Left ventricle myocardium inferior (tissue), 1 donor: ENCODE data around the gene ANKFY1. TPM values are rescaled to one million over a fixed set of nuclear protein-coding genes. Genes with fewer than 3 reads are reported as not detected.
"Not testable (repeated sequence)": the region's sequence is repeated elsewhere in the genome, so short reads cannot be mapped to it uniquely, and the experiment has no call there.

Experiments used
- DNase-seq: peaks from one replicate; pipeline ENCODE4 v3.0.0-alpha.2; 2020
- H3K27ac ChIP-seq: fragments of 200-600 bp; replicated peaks from 2 replicates; pipeline ENCODE4 v1.8.0; 2021
- H3K27me3 ChIP-seq: fragments of 200-600 bp; 2 replicates; pipeline ENCODE4 v1.8.0; 2021; ENCODE audit warnings: low read depth
- H3K36me3 ChIP-seq: fragments of 200-600 bp; 2 replicates; pipeline ENCODE4 v1.8.0; 2021
- H3K4me1 ChIP-seq: fragments of 200-600 bp; 2 replicates; pipeline ENCODE4 v1.8.0; 2021
- H3K4me3 ChIP-seq: fragments of 200-600 bp; 2 replicates; pipeline ENCODE4 v1.8.0; 2021; ENCODE audit warnings: mild to moderate bottlenecking, moderate library complexity
- H3K9me3 ChIP-seq: fragments of 200-600 bp; replicated peaks from 2 replicates; pipeline ENCODE4 v1.8.0; 2021
- CTCF ChIP-seq: fragments of 200-600 bp; IDR thresholded peaks from 2 replicates; pipeline ENCODE4 v1.8.0; 2021; ENCODE audit warnings: antibody characterized with exemption, mild to moderate bottlenecking, borderline replicate concordance
- intact Hi-C: fragments of 100-400 bp; cut with micrococcal nuclease; formaldehyde crosslinking; loops from one replicate; pipeline ENCODE4 v1.11.0; 2022
- total RNA-seq: library from RNA; stranded (reverse); fragmentation: NEBNext Ultra II Directional; extraction: Animal tissue kit (Norgen Biotek cat#: 25700); gene quantifications from one replicate; pipeline ENCODE4 v1.2.1, GENCODE V29; 2021
- donor health status: DM: no; HTN: yes; CAD: no; lungs with severe emphysema.

ANKFY1 gene
- total RNA-seq, 1 donor from 2014 or later: 22.9 TPM

DNA sequence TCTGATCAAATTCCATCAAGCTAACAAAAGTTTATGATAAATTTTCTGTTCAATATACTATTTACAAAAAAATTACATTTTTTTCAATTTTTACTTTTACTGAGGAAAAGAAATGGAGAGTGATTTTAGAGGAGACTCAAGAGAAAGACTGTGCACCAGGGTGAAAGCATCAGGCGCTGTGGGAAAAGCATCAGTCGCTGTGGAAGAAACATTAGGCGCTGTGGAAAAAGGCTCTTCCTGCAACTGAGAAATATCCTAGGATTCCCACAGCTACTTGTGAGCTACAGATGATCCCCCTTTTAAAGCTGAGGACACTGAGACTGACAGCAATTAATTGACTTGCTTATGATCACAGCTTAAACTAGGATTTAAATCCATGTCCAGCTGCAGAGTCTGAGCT, 4.9 kb downstream of the ANKFY1 start:
- intact Hi-C loops: no loop called here
- H3K4me3 ChIP-seq: no peak overlapping the region
- H3K36me3 ChIP-seq: peaks cover 17% of the 10 kb centered on the region
- H3K27ac ChIP-seq: no peak overlapping the region
- H3K27me3 ChIP-seq: no peaks in the 10 kb centered on the region
- no peak for TF ChIP-seq CTCF
- DNase-seq: no peak
- peaks cover 32% of the 10 kb centered on the region for H3K4me1 ChIP-seq
- H3K9me3 ChIP-seq: peaks cover 24% of the 10 kb centered on the region

- no peak for TF ChIP-seq CTCF
- H3K27ac ChIP-seq: no peak overlapping the region
- no peak for DNase-seq
- intact Hi-C loops: no loop called here
- H3K4me1 ChIP-seq: peaks cover 14% of the 10 kb centered on the region
- H3K27me3 ChIP-seq: no peaks in the 10 kb centered on the region
- peaks cover 24% of the 10 kb centered on the region for H3K9me3 ChIP-seq
- H3K36me3 ChIP-seq: peaks cover 17% of the 10 kb centered on the region
- H3K4me3 ChIP-seq: no peak overlapping the region
Measured at GRCh38 chr17:4256952-4257351, 6.8 kb downstream of the ANKFY1 start.

DNA sequence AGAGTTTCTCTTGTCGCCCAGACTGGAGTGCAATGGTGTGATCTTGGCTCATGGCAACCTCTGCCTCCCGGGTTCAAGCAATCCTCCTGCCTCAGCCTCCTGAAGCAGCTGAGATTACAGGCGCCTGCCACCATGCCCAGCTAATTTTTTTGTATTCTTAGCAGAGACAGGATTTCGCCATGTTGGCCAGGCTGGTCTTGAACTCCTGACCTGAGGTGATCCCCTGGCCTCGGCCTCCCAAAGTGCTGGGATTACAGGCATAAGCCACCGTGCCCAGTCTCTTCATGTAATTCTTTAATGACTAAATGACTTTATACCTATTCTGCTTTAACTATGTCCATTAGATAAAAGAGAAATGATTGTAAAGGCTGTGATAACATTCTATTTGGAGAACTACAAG, 8.5 kb downstream of the ANKFY1 start:
- intact Hi-C loops, H3K4me3 ChIP-seq, H3K27me3 ChIP-seq, H3K27ac ChIP-seq, DNase-seq: not testable (repeated sequence)
- Histone ChIP-seq H3K9me3 (peaks cover 24% of the 10 kb centered on the region), H3K4me1 (peaks cover 15% of the 10 kb centered on the region), H3K36me3 (peaks cover 17% of the 10 kb centered on the region)

GRCh38 chr17:4250887-4251286, 12.9 kb downstream of the ANKFY1 start:
- H3K36me3 ChIP-seq: peaks cover 8% of the 10 kb centered on the region
- peak overlapping the region; percentile 29 for H3K27ac ChIP-seq
- intact Hi-C loops: no loop called here
- H3K4me1 ChIP-seq: peaks cover 50% of the 10 kb centered on the region
- no peak for TF ChIP-seq CTCF
- DNase-seq: no peak
- peaks cover 5% of the 10 kb centered on the region for H3K9me3 ChIP-seq
- H3K4me3 ChIP-seq: no peak overlapping the region
- no peaks in the 10 kb centered on the region for H3K27me3 ChIP-seq

DNA sequence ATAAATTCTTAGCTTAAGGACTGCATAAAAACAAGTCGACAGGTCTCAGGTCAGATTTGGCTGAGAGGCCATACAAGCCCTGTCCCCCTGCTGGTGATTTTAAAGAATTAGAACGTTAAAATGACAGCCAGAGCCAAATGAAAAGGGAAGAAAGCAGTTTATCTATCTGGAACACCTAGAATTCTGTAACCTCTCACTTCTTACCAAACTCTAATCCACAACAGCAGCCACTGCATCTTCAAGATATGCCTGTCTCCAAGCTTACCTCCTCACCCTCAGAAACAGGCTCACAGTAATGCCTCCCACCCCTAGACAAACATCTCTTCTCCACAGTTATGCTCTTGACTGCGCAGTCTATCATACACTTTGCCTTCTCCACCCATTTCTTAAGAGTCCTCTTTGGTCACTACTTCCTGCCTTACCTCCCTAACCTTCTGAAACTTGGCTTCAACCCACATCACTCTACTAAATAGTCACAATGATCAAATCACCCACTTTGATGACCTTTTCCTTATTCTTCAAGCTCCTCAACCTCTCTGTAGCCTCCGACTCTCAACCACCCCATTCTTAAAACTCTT, 14.2 kb downstream of the ANKFY1 start:
- peak overlapping the region; percentile 9 for H3K27ac ChIP-seq
- no peak for DNase-seq
- intact Hi-C loops: no loop called here
- H3K4me1 ChIP-seq: peaks cover 53% of the 10 kb centered on the region
- TF ChIP-seq CTCF: peak; percentile 59
- peaks cover 5% of the 10 kb centered on the region for H3K9me3 ChIP-seq
- H3K36me3 ChIP-seq: peaks cover 8% of the 10 kb centered on the region
- H3K4me3 ChIP-seq: no peak overlapping the region
- no peaks in the 10 kb centered on the region for H3K27me3 ChIP-seq

DNA sequence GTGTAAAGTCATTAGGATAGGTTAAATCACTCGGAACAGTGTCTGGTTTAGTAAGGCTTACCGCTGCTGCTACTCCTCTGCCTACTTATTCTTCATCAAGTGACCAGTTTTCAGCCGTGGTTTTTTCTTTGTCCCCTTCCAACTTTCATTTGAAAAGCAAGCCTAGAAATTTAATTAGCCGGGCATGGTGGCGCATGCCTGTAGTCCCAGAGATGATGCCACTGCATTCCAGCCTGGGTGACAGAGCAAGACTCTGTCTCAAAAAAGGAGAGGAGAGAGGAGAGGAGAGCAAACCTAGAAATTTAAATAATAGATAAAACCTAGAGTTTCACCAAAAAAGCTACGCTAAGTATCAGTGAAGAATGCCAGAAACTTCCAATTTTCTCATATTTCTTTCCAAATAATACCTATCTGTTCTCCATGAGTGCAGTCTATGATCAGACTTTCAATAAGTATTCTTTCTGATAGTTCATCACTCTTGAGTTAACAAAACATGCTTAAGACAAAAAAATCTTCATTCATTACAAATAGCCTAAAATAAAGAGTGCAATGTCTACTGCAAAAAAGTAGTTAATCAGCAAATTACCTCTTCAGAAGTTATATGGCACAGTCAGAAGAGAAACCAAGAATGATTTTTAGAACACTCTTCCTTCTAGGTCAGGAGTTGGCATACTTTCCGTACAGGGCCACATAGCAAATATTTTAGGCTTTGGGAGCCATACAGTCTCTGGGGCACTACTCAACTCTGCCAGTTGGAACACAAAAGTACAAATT, 15.1 kb downstream of the ANKFY1 start:
- Histone ChIP-seq H3K4me3 (no peak overlapping the region), H3K4me1 (peaks cover 62% of the 10 kb centered on the region)
- no peak for TF ChIP-seq CTCF

More for the DNA sequence above, 15.1 kb downstream of the ANKFY1 start:
- H3K36me3 ChIP-seq: peaks cover 8% of the 10 kb centered on the region
- H3K27ac ChIP-seq: peak overlapping the region; percentile 33
- intact Hi-C loops: no loop called here
- H3K27me3 ChIP-seq: no peaks in the 10 kb centered on the region
- no peaks in the 10 kb centered on the region for H3K9me3 ChIP-seq
- no peak for DNase-seq
